ENCODE results near the gene ZDHHC18. TPM values are rescaled to one million over a fixed set of nuclear protein-coding genes. Genes with fewer than 3 reads are reported as not detected.
"Not testable (repeated sequence)": the region's sequence is repeated elsewhere in the genome, so short reads cannot be mapped to it uniquely, and the experiment has no call there.

The ZDHHC18 gene
- total RNA-seq, 1 donor from 2014 or later: 22.3 TPM

- peaks cover 14% of the 10 kb centered on the region for H3K4me1 ChIP-seq (ENCODE audit: insufficient read depth, low read length)
- H3K27me3 ChIP-seq (ENCODE audit: insufficient read depth, low read length): no peaks in the 10 kb centered on the region
- H3K27ac Mint-ChIP-seq (ENCODE audit: unreplicated experiment): no peak overlapping the region
- DNase-seq (ENCODE audit: low read depth) (peak; percentile 18), FAIRE-seq (no peak)
- H2AFZ ChIP-seq (ENCODE audit: low read depth, low read length): no peak overlapping the region
- no peak overlapping the region for H3K9ac ChIP-seq (ENCODE audit: low read length)
- H3K27ac ChIP-seq (ENCODE audit: low read depth, low read length): no peak overlapping the region
- no peaks in the 10 kb centered on the region for H3K27me3 Mint-ChIP-seq (ENCODE audit: low read depth, unreplicated experiment)
- H3K9me3 Mint-ChIP-seq (ENCODE audit: unreplicated experiment): no peaks in the 10 kb centered on the region
- peaks cover 5% of the 10 kb centered on the region for H4K20me1 ChIP-seq (ENCODE audit: insufficient read depth, low read length)
- H3K4me3 ChIP-seq (ENCODE audit: insufficient read depth, low read depth, low read length): no peak overlapping the region
- H3K36me3 Mint-ChIP-seq (ENCODE audit: low read depth, unreplicated experiment): peaks cover 8% of the 10 kb centered on the region
- no peak overlapping the region for H3K4me2 ChIP-seq (ENCODE audit: low read length)
- H3K4me3 Mint-ChIP-seq (ENCODE audit: unreplicated experiment): no peak overlapping the region
- TF ChIP-seq EZH2 (IDR thresholded peaks at IDR 0.05; ENCODE audit: insufficient read depth, low read length) (no peak), CTCF (IDR thresholded peaks at IDR 0.05; ENCODE audit: insufficient read depth, low read depth, low read length) (no peak)
- no peaks in the 10 kb centered on the region for H3K79me2 ChIP-seq (ENCODE audit: insufficient read depth, low read length)
- H3K4me1 Mint-ChIP-seq (ENCODE audit: low read depth, unreplicated experiment): peaks cover 7% of the 10 kb centered on the region
- H3K9me3 ChIP-seq (ENCODE audit: insufficient read depth, low read depth, low read length): no peaks in the 10 kb centered on the region
- peaks cover 10% of the 10 kb centered on the region for H3K36me3 ChIP-seq (ENCODE audit: insufficient read depth, low read length)
These were observed 18.1 kb downstream of the ZDHHC18 start for GRCh38 chr1:26844424-26845196.

DNA sequence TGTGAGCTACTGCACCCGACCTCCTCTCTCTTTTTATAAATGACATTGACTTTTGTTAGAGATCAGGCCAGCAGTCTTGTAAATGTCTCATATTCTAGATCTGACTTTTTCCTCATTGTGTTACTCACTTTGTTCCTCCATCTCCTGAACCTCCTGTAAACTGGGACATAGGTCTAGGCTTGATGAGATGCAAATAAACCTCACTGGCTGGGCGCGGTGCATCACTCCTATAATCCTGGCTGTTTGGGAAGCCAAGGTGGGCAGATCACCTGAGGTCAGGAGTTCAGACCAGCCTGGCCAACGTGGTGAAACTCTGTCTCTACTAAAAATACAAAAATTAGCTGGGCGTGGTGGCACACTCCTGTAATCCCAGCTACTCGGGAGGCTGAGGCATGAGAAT lies 21.3 kb downstream of the ZDHHC18 start:
- H3K9me3 Mint-ChIP-seq (ENCODE audit: unreplicated experiment); H3K4me2 ChIP-seq (ENCODE audit: low read length); H3K9me3 ChIP-seq (ENCODE audit: insufficient read depth, low read depth, low read length); H4K20me1 ChIP-seq (ENCODE audit: insufficient read depth, low read length); FAIRE-seq; H2AFZ ChIP-seq (ENCODE audit: low read depth, low read length); H3K9ac ChIP-seq (ENCODE audit: low read length); H3K4me3 ChIP-seq (ENCODE audit: insufficient read depth, low read depth, low read length); H3K27ac ChIP-seq (ENCODE audit: low read depth, low read length); H3K27me3 ChIP-seq (ENCODE audit: insufficient read depth, low read length); DNase-seq (ENCODE audit: low read depth); H3K27me3 Mint-ChIP-seq (ENCODE audit: low read depth, unreplicated experiment); H3K4me1 Mint-ChIP-seq (ENCODE audit: low read depth, unreplicated experiment); H3K27ac Mint-ChIP-seq (ENCODE audit: unreplicated experiment); H3K79me2 ChIP-seq (ENCODE audit: insufficient read depth, low read length): not testable (repeated sequence)
- peaks cover 24% of the 10 kb centered on the region for H3K36me3 Mint-ChIP-seq (ENCODE audit: low read depth, unreplicated experiment)
- H3K4me3 Mint-ChIP-seq (ENCODE audit: unreplicated experiment): peak overlapping the region; percentile 16
- H3K36me3 ChIP-seq (ENCODE audit: insufficient read depth, low read length): peaks cover 18% of the 10 kb centered on the region
- peaks cover 15% of the 10 kb centered on the region for H3K4me1 ChIP-seq (ENCODE audit: insufficient read depth, low read length)

GRCh38 chr1:26848499-26848898 lies 22.0 kb downstream of the ZDHHC18 start:
- H3K36me3 ChIP-seq (ENCODE audit: insufficient read depth, low read length): peaks cover 16% of the 10 kb centered on the region
- TF ChIP-seq CTCF (IDR thresholded peaks at IDR 0.05; ENCODE audit: insufficient read depth, low read depth, low read length) (no peak), EZH2 (IDR thresholded peaks at IDR 0.05; ENCODE audit: insufficient read depth, low read length) (no peak)
- Mint-ChIP-seq H3K9me3 (ENCODE audit: unreplicated experiment) (no peaks in the 10 kb centered on the region), H3K27me3 (ENCODE audit: low read depth, unreplicated experiment) (no peaks in the 10 kb centered on the region), H3K4me1 (ENCODE audit: low read depth, unreplicated experiment) (peaks cover 7% of the 10 kb centered on the region), H3K4me3 (ENCODE audit: unreplicated experiment) (no peak overlapping the region), H3K36me3 (ENCODE audit: low read depth, unreplicated experiment) (peaks cover 26% of the 10 kb centered on the region), H3K27ac (ENCODE audit: unreplicated experiment) (no peak overlapping the region)
- H3K4me2 ChIP-seq (ENCODE audit: low read length): peak overlapping the region; percentile 49
- H4K20me1 ChIP-seq (ENCODE audit: insufficient read depth, low read length): peaks cover 4% of the 10 kb centered on the region
- H2AFZ ChIP-seq (ENCODE audit: low read depth, low read length): no peak overlapping the region
- H3K79me2 ChIP-seq (ENCODE audit: insufficient read depth, low read length): no peaks in the 10 kb centered on the region
- DNase-seq (ENCODE audit: low read depth) (no peak), FAIRE-seq (no peak)
- no peak overlapping the region for H3K4me3 ChIP-seq (ENCODE audit: insufficient read depth, low read depth, low read length)
- peak overlapping the region; percentile 92 for H3K27ac ChIP-seq (ENCODE audit: low read depth, low read length)
- peak overlapping the region; percentile 77 for H3K9ac ChIP-seq (ENCODE audit: low read length)
- H3K4me1 ChIP-seq (ENCODE audit: insufficient read depth, low read length): peaks cover 15% of the 10 kb centered on the region
- H3K9me3 ChIP-seq (ENCODE audit: insufficient read depth, low read depth, low read length): no peaks in the 10 kb centered on the region
- no peaks in the 10 kb centered on the region for H3K27me3 ChIP-seq (ENCODE audit: insufficient read depth, low read length)
